Neutrophil (primary cell): ENCODE data around the gene C12orf54.
"Not testable (repeated sequence)": the region's sequence is repeated elsewhere in the genome, so short reads cannot be mapped to it uniquely, and the experiment has no call there.

ENCODE experiments used
- H3K27ac ChIP-seq: fragments of 200-600 bp; sonication (generic); 2 replicates; pipeline ENCODE4 v1.5.1; 2016; ENCODE audit warnings: mild to moderate bottlenecking, moderate library complexity
- H3K27me3 ChIP-seq: fragments of 200-600 bp; sonication (generic); 2 replicates; pipeline ENCODE4 v1.6.0; 2016; ENCODE audit warnings: mild to moderate bottlenecking
- H3K36me3 ChIP-seq: fragments of 200-600 bp; sonication (generic); 2 replicates; pipeline ENCODE4 v1.5.1; 2017
- H3K4me1 ChIP-seq, 2 experiments: fragments of 200-600 bp in 1 of 2; sonication (generic) in 1 of 2; 1 replicate in 1 of 2; 2 replicates in 1 of 2; pipeline versions ENCODE4 v1.5.1 to v1.6.1; 2013 to 2016; ENCODE audit warnings: low read depth in 1 of 2, low read length in 1 of 2, mild to moderate bottlenecking in 1 of 2, moderate library complexity in 1 of 2; ENCODE audit not compliant: control insufficient read depth in 1 of 2, insufficient read depth in 1 of 2
- H3K4me3 ChIP-seq, 2 experiments: fragments of 200-600 bp in 1 of 2; sonication (generic) in 1 of 2; 1 replicate in 1 of 2; 2 replicates in 1 of 2; pipeline ENCODE4 v1.5.1; 2013 to 2016; ENCODE audit warnings: low read depth in 1 of 2, low read length in 1 of 2, mild to moderate bottlenecking in 1 of 2, moderate library complexity in 1 of 2
- H3K9me3 ChIP-seq: fragments of 200-600 bp; sonication (generic); 2 replicates; pipeline ENCODE4 v1.5.1; 2016
- TF ChIP-seq, protein P1 (sequence below): fragments of 200-600 bp; sonication (generic); IDR thresholded peaks from 2 replicates; pipeline ENCODE4 v1.5.1; 2016; ENCODE audit warnings: antibody characterized with exemption

Gene C12orf54

DNA sequence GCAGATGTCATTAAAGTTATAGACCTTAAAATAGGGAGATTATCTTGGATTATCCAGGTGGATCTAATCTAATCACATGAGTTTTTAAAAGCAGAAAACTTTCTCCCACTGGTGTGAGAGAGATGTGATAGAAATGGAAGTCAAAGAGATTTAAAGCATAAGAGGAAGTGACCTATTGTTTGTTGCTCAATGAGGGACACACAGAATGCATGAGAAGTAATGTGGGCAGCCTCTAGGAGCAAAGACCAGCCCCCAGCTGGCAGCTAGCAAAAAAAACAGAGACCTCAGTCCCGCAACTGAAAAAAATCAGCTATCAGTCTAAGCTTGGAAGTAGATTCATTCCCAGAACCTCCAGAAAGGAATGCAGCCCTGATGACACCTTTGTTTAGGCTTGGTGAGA lies 34.5 kb upstream of the C12orf54 start:
- TF ChIP-seq, protein P1, sequence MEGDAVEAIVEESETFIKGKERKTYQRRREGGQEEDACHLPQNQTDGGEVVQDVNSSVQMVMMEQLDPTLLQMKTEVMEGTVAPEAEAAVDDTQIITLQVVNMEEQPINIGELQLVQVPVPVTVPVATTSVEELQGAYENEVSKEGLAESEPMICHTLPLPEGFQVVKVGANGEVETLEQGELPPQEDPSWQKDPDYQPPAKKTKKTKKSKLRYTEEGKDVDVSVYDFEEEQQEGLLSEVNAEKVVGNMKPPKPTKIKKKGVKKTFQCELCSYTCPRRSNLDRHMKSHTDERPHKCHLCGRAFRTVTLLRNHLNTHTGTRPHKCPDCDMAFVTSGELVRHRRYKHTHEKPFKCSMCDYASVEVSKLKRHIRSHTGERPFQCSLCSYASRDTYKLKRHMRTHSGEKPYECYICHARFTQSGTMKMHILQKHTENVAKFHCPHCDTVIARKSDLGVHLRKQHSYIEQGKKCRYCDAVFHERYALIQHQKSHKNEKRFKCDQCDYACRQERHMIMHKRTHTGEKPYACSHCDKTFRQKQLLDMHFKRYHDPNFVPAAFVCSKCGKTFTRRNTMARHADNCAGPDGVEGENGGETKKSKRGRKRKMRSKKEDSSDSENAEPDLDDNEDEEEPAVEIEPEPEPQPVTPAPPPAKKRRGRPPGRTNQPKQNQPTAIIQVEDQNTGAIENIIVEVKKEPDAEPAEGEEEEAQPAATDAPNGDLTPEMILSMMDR, result no peak
- Histone ChIP-seq H3K4me3 (no peak overlapping the region), H3K27ac (no peak overlapping the region), H3K9me3 (no peaks in the 10 kb centered on the region), H3K27me3 (no peaks in the 10 kb centered on the region), H3K36me3 (no peaks in the 10 kb centered on the region), H3K4me1 (no peaks in the 10 kb centered on the region)

DNA sequence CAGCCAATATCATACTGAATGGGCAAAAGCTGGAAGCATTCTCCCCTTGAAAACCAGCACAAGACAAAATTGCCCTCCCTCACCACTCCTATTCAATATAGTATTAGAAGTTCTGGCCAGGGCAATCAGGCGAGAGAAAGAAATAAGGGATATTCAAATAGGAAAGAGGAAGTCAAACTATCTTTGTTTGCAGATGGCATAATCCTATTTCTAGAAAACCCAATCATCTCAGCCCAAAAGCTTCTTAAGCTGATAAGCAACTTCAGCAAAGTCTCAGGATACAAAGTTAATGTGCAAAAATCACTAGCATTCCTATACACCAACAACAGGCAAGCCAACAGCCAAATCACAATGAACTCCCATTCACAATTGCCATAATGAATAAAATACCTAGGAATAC lies 30.9 kb upstream of the C12orf54 start:
- Histone ChIP-seq H3K27me3 (no peaks in the 10 kb centered on the region), H3K4me3 (no peak overlapping the region), H3K36me3 (no peaks in the 10 kb centered on the region), H3K27ac (no peak overlapping the region), H3K4me1 (no peaks in the 10 kb centered on the region), H3K9me3 (no peaks in the 10 kb centered on the region)
- TF ChIP-seq, protein P1, result no peak

GRCh38 chr12:48452961-48453360 lies 29.3 kb upstream of the C12orf54 start:
- H3K27ac ChIP-seq, H3K4me3 ChIP-seq, H3K9me3 ChIP-seq, H3K36me3 ChIP-seq, H3K4me1 ChIP-seq, H3K27me3 ChIP-seq: not testable (repeated sequence)

DNA sequence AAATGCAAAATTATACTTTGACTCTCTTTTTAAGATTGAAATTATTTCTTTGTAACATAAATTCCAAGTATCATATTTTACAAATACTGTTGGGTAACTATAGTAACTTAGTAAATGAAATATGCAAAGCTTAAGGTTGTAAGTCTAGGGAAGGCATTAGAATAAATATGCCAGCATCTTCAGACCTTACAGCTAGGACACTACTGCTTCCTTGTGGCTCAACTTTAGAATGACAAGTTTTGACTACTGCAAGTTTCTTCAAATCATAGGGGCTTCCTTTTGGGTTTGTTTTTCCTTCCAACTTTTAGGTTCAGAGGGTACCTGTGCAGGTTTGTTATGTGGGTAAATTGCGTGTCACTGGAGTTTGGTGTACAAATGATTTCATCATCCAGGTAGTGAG lies 27.6 kb upstream of the C12orf54 start:
- H3K36me3 ChIP-seq, result no peaks in the 10 kb centered on the region

GRCh38 chr12:48455116-48455515 lies 27.2 kb upstream of the C12orf54 start:
- H3K27ac ChIP-seq, result no peak overlapping the region
- peaks cover 4% of the 10 kb centered on the region for H3K27me3 ChIP-seq
- no peak overlapping the region for H3K4me3 ChIP-seq
- H3K4me1 ChIP-seq, result no peaks in the 10 kb centered on the region
- TF ChIP-seq, protein P1, result no peak
- no peaks in the 10 kb centered on the region for H3K36me3 ChIP-seq
- H3K9me3 ChIP-seq, result no peaks in the 10 kb centered on the region

More for the DNA sequence above, 27.6 kb upstream of the C12orf54 start:
- H3K4me3 ChIP-seq, result no peak overlapping the region
- no peaks in the 10 kb centered on the region for H3K4me1 ChIP-seq
- TF ChIP-seq, protein P1, result no peak
- no peak overlapping the region for H3K27ac ChIP-seq
- H3K27me3 ChIP-seq, result peaks cover 4% of the 10 kb centered on the region
- H3K9me3 ChIP-seq, result no peaks in the 10 kb centered on the region

DNA sequence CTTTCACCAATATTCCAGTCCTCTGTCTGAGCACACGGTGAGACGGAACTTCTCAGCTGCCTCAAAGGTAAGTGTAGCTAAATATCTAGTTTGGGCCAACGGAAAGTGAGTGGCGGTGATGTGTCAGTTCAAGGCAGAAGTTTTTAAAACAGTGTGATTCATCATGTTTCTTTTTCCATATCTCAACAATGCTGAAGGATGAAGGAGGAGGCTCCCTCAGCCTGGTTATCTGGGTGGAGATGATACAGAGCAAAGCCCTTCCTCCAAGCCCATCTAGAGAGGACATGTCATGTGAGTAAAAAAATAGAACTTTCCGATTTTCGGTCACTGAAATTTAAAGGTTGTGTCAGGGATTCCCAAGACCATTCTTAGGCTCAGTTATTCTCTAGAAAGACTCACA lies 23.0 kb upstream of the C12orf54 start:
- Histone ChIP-seq H3K36me3 (no peaks in the 10 kb centered on the region), H3K27me3 (peaks cover 12% of the 10 kb centered on the region), H3K4me3 (no peak overlapping the region), H3K27ac (no peak overlapping the region), H3K4me1 (no peaks in the 10 kb centered on the region), H3K9me3 (no peaks in the 10 kb centered on the region)
- TF ChIP-seq, protein P1, result no peak

DNA sequence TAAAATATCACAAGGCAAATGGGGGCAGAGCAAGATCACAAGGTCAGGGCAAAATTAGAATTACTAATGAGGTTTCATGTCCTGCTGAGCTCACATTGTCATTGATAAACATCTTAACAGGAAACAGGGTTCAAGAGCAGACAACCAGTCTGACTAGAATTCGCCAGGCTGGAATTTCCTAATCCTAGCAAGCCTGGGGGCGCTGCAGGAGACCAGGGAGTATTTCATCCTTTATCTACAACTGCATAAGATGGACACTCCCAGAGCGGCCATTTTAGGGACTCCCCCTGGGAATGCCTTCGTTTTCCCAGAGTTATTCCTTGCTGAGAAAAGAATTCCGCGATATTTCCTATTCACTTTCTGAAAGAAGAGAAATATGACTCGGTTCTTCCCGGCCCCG lies 13.3 kb upstream of the C12orf54 start:
- H3K27ac ChIP-seq, H3K27me3 ChIP-seq, H3K9me3 ChIP-seq, H3K36me3 ChIP-seq, H3K4me3 ChIP-seq, H3K4me1 ChIP-seq: not testable (repeated sequence)
